DOHH2 (cell line): ENCODE results near the gene OSBPL3.

Experiments
- CTCF ChIP-seq: fragments of 200-600 bp; sonication (generic); IDR thresholded peaks from one replicate; pipeline ENCODE4 v1.5.1; 2014; ENCODE audit warnings: antibody characterized with exemption, mild to moderate bottlenecking, low read depth, low read length; ENCODE audit not compliant: poor library complexity, severe bottlenecking
- EZH2phosphoT487 ChIP-seq: fragments of 200-600 bp; sonication (generic); IDR thresholded peaks from 2 replicates; pipeline ENCODE4 v1.6.1; 2017; ENCODE audit warnings: borderline replicate concordance, mild to moderate bottlenecking, antibody characterized with exemption, low read length, moderate library complexity, mixed read lengths

GRCh38 chr7:25014756-25015155 lies 34.8 kb upstream of the OSBPL3 start:
- no peak for TF ChIP-seq CTCF
- no peak for TF ChIP-seq EZH2phosphoT487
